BJ (cell line): Measurements from ENCODE around the gene HOXD13. TPM values are rescaled to one million over a fixed set of nuclear protein-coding genes. Genes with fewer than 3 reads are reported as not detected.

Experiments
- CTCF ChIA-PET: fragments of 350-600 bp; formaldehyde crosslinking; extraction: SDS; loops from one replicate; lab custom pipeline; 2021; ENCODE audit warnings: antibody characterized with exemption, inconsistent platforms; lab: Yijun Ruan, JAX
- POLR2A ChIA-PET: fragments of 300-600 bp; sonication (Branson Sonifier 250); formaldehyde crosslinking; extraction: SDS; loops from one replicate; lab custom pipeline; 2021; ENCODE audit warnings: antibody characterized with exemption; lab: Charles Lee
- DNase-seq: peaks from one replicate; pipeline ENCODE4 v3.0.0-alpha.2; 2011; ENCODE audit warnings: low read depth
- H3K27me3 ChIP-seq: 2 replicates; pipeline ENCODE4 v1.6.0; 2011; ENCODE audit warnings: low read length; ENCODE audit not compliant: control insufficient read depth, insufficient read depth
- H3K36me3 ChIP-seq: 2 replicates; pipeline ENCODE4 v1.5.1; 2011; ENCODE audit warnings: low read length; ENCODE audit not compliant: control insufficient read depth, insufficient read depth
- H3K4me3 ChIP-seq: 2 replicates; pipeline ENCODE4 v1.5.1; 2011; ENCODE audit warnings: low read depth, mild to moderate bottlenecking, control low read depth, low read length
- polyA plus RNA-seq: library from polyadenylated mRNA; depleted of rRNA; stranded (reverse); fragments of >200 nt; gene quantifications from 2 replicates; pipeline ENCODE4 v1.2.3, GENCODE V29; 2011
- TF ChIP-seq, protein P1 (sequence below): IDR thresholded peaks from 2 replicates; pipeline ENCODE4 v1.5.1; 2011; ENCODE audit warnings: low read depth, mild to moderate bottlenecking, control low read depth, inconsistent platforms, low read length, moderate library complexity; ENCODE audit not compliant: insufficient read depth

The HOXD13 gene
- polyA plus RNA-seq, 1 experiment = 0.43 TPM

DNA sequence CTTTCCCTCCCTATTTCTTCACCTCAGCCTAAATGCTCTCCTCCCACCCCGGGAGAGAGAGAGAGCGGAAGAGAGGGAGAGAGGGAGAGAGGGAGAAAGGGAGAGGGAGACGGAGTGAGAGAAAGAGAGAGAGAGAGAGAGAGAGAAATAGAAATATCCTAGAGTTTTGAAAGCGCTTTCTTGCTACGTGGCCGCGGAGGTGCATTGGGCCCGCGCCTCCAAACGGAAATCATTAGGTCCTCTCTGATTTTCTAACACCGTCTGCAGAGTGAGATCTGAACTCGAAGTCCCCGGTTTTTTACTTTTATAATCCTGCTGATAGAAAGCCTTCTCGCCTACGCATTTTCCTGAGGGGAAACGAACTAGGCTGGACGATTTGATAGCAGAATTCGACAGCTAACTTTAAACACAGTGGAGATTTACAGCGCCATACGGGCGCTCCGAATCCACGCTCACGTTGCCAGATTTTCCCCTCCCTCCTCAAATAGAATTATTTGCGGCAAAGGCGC is 7.9 kb upstream of the HOXD13 start:
- no peak overlapping the region for H3K4me3 ChIP-seq
- ChIA-PET POLR2A (no interaction called here), CTCF (interaction anchor here (1.1 to 1.9 kb wide), 9 partner anchors 13 to 774 kb away, joined by 3 to 40 read pairs (median 5); no protein-coding TSS in a partner anchor)
- H3K36me3 ChIP-seq = no peaks in the 10 kb centered on the region
- TF ChIP-seq, protein P1, sequence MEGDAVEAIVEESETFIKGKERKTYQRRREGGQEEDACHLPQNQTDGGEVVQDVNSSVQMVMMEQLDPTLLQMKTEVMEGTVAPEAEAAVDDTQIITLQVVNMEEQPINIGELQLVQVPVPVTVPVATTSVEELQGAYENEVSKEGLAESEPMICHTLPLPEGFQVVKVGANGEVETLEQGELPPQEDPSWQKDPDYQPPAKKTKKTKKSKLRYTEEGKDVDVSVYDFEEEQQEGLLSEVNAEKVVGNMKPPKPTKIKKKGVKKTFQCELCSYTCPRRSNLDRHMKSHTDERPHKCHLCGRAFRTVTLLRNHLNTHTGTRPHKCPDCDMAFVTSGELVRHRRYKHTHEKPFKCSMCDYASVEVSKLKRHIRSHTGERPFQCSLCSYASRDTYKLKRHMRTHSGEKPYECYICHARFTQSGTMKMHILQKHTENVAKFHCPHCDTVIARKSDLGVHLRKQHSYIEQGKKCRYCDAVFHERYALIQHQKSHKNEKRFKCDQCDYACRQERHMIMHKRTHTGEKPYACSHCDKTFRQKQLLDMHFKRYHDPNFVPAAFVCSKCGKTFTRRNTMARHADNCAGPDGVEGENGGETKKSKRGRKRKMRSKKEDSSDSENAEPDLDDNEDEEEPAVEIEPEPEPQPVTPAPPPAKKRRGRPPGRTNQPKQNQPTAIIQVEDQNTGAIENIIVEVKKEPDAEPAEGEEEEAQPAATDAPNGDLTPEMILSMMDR = no peak
- no peak for DNase-seq
- peaks cover 62% of the 10 kb centered on the region for H3K27me3 ChIP-seq

DNA sequence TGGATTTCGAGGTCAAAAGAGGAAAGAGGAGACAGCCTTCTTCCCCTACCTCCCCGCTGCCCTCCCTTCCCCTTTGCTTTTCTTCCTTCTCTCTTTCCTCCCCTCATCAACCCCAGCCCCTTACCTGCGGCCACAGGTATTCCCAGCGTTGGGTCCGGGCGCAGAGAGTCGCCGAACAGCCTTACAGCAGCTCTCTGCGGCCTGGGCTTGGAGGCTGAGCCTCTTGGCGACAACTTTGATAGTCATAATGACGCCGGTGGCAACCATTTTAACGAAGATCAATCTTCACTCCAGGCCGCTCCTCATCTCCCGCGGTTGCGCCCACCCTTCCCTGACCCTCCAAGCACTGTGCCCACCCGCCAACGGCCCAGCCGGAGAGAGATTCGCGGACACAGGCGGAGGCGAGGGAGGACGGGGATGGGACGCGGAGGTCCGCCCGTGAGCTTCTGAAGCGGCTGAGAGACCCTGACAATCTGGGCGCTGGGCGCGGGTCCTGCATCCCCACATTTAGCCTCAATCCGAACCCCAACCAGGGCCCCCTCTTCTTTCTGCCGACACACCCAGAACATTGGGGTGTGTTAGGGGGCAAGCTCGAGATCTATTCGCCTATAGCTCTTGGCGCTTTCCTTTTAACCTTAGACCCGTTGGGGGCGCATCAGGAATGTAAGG is 7.3 kb upstream of the HOXD13 start:
- Histone ChIP-seq H3K4me3 (no peak overlapping the region), H3K36me3 (no peaks in the 10 kb centered on the region), H3K27me3 (peaks cover 65% of the 10 kb centered on the region)
- ChIA-PET POLR2A (no interaction called here), CTCF (interaction anchor here (0.7 to 1.9 kb wide), 18 partner anchors 7 to 834 kb away, joined by 3 to 40 read pairs (median 4); partner anchors contain the start of gene LNPK)
- DNase-seq = no peak
- TF ChIP-seq, protein P1 = no peak

DNA sequence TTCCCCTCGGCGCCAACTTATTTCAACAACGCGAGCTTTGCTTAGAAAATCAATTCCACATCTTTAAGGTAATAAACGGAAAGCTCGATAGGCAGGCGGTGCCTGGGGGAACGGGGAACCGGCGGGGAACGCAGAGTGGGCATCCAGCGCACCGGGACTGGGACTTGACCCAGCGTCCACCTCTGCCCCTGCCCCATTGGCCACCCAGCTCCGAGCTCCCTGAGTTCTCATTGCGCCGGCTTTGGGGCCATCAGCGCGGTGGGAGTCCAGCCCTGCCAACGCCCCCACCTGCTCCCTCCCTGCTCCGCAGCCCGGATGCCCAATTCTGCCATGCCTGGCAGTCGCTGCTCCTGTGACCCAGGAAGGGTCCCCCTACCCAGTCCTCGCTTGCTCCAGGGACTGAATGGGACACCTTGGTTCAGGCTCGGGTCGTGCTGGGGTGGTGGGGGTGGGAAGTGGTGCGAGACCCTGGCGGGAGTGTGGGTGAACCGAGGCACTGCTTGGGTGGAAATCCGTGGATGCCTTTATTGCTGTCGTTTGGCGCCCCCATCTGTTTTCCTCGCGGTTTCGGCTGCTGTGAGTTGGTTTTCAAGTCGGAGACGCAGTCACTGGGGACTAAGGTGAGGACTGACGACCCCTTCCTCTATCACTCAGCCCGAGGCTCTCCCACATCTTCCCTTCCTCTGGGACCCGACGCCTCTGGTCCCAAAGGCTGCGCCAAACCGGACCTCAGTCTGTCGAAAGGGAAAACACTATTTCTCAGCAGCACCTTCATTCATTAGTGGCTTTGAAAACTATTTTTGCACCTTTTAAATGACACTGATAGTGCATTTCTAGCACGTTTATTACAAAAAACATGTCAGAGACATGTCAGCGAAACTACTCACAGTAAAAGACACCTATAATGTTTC is 6.4 kb upstream of the HOXD13 start:
- no peak for DNase-seq
- Histone ChIP-seq H3K27me3 (peaks cover 63% of the 10 kb centered on the region), H3K4me3 (no peak overlapping the region; the same call in 1 of the 2 replicates), H3K36me3 (no peaks in the 10 kb centered on the region)
- TF ChIP-seq, protein P1 = peak; percentile 56
- ChIA-PET CTCF (interaction anchor here (0.7 to 3.4 kb wide), 21 partner anchors 8 to 835 kb away, joined by 3 to 60 read pairs (median 4); partner anchors contain the start of gene LNPK), POLR2A (no interaction called here)

DNA sequence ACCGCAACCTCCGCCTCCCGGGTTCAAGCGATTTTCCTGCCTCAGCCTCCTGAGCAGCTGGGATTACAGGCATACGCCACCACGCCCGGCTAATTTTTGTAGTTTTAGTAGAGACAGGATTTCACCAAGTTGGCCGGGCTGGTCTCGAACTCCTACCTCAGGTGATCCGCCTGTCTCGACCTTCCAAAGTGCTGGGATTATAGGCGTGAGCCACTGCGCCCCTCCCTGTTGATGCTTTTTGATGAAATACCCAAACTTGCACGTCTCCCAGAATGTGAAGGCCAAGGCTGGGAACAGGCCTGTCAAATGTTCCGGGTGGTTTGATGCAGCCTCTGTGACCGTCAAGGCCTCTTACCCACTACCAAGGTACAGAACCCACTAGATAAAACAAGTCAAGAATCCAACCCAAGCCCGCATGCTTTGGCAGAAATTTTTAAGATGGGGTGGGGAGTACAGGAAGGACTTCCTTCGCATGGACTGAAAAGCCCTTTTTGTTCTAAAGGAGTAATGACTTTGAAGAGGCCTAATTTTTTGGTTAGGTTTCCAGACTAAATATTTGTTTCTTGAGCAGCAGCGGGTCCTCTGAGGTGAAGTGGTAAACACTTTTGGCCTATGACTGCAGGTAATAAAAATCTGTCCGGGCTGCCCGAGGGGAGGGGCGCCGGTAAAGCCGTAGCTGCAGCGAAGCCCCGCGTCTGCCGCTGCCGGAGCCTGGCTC is 5.0 kb upstream of the HOXD13 start:
- POLR2A ChIA-PET = no interaction called here
- CTCF ChIA-PET = interaction anchor here (0.8 to 3.4 kb wide), 15 partner anchors 8 to 849 kb away, joined by 3 to 60 read pairs (median 6); partner anchors contain the start of gene LNPK
- H3K4me3 ChIP-seq = no peak overlapping the region
- no peak for DNase-seq
- H3K36me3 ChIP-seq = no peaks in the 10 kb centered on the region
- TF ChIP-seq, protein P1 = no peak
- H3K27me3 ChIP-seq = peaks cover 54% of the 10 kb centered on the region
